ENCODE results near the gene PLS3. TPM values are rescaled to one million over a fixed set of nuclear protein-coding genes. Genes with fewer than 3 reads are reported as not detected.

Gene PLS3
- polyA plus RNA-seq, 1 experiment: 354 TPM

- CTCF ChIA-PET: interaction anchor here (0.6 to 1.1 kb wide), 3 partner anchors 8 to 272 kb away, joined by 3 to 4 read pairs (median 3); no protein-coding TSS in a partner anchor
- TF ChIP-seq CTCF (IDR thresholded peaks at IDR 0.05; ENCODE audit: low read depth, low read length): no peak
- no peak overlapping the region for H3K4me3 ChIP-seq (ENCODE audit: low read depth, low read length)
- POLR2A ChIA-PET: no interaction called here
- no peaks in the 10 kb centered on the region for H3K27me3 ChIP-seq (ENCODE audit: control insufficient read depth, insufficient read depth, low read length)
- H3K9me3 ChIP-seq (ENCODE audit: control insufficient read depth, insufficient read depth, low read length): no peaks in the 10 kb centered on the region
- no peak overlapping the region for H3K27ac ChIP-seq (ENCODE audit: low read depth, low read length)
- no peak for DNase-seq (ENCODE audit: low read depth, low spot score)
These were observed 41.3 kb downstream of the PLS3 start for GRCh38 chrX:115602308-115602707.

GRCh38 chrX:115602729-115603389 lies 41.9 kb downstream of the PLS3 start:
- ChIA-PET POLR2A (no interaction called here), CTCF (interaction anchor here (0.9 to 1.1 kb wide), 2 partner anchors 9 to 273 kb away, joined by 3 to 4 read pairs; no protein-coding TSS in a partner anchor)
- H3K4me3 ChIP-seq (ENCODE audit: low read depth, low read length): no peak overlapping the region
- no peaks in the 10 kb centered on the region for H3K27me3 ChIP-seq (ENCODE audit: control insufficient read depth, insufficient read depth, low read length)
- no peak for DNase-seq (ENCODE audit: low read depth, low spot score)
- H3K9me3 ChIP-seq (ENCODE audit: control insufficient read depth, insufficient read depth, low read length): no peaks in the 10 kb centered on the region
- TF ChIP-seq CTCF (IDR thresholded peaks at IDR 0.05; ENCODE audit: low read depth, low read length): no peak
- no peak overlapping the region for H3K27ac ChIP-seq (ENCODE audit: low read depth, low read length)

GRCh38 chrX:115603534-115604074 lies 42.6 kb downstream of the PLS3 start:
- no peak for TF ChIP-seq CTCF (IDR thresholded peaks at IDR 0.05; ENCODE audit: low read depth, low read length)
- CTCF ChIA-PET: interaction anchor here (1.1 kb wide), 1 partner anchor 10 kb away, joined by 4 read pairs; no protein-coding TSS in a partner anchor
- DNase-seq (ENCODE audit: low read depth, low spot score): no peak
- Histone ChIP-seq H3K9me3 (ENCODE audit: control insufficient read depth, insufficient read depth, low read length) (no peaks in the 10 kb centered on the region), H3K27me3 (ENCODE audit: control insufficient read depth, insufficient read depth, low read length) (no peaks in the 10 kb centered on the region), H3K27ac (ENCODE audit: low read depth, low read length) (no peak overlapping the region), H3K4me3 (ENCODE audit: low read depth, low read length) (no peak overlapping the region)
- POLR2A ChIA-PET: no interaction called here

GRCh38 chrX:115606861-115607260 lies 45.9 kb downstream of the PLS3 start:
- no peak for TF ChIP-seq CTCF (IDR thresholded peaks at IDR 0.05; ENCODE audit: low read depth, low read length)
- peak overlapping the region; percentile 11 for H3K27ac ChIP-seq (ENCODE audit: low read depth, low read length)
- H3K9me3 ChIP-seq (ENCODE audit: control insufficient read depth, insufficient read depth, low read length): no peaks in the 10 kb centered on the region
- no peaks in the 10 kb centered on the region for H3K27me3 ChIP-seq (ENCODE audit: control insufficient read depth, insufficient read depth, low read length)
- H3K4me3 ChIP-seq (ENCODE audit: low read depth, low read length): no peak overlapping the region
- CTCF ChIA-PET: no interaction called here
- POLR2A ChIA-PET: interaction anchor here (1.0 kb wide), 1 partner anchor 8 kb away, joined by 3 read pairs; no protein-coding TSS in a partner anchor
- no peak for DNase-seq (ENCODE audit: low read depth, low spot score)

- H3K27me3 ChIP-seq (ENCODE audit: control insufficient read depth, insufficient read depth, low read length): no peaks in the 10 kb centered on the region
- H3K27ac ChIP-seq (ENCODE audit: low read depth, low read length): no peak overlapping the region
- TF ChIP-seq CTCF (IDR thresholded peaks at IDR 0.05; ENCODE audit: low read depth, low read length): no peak
- no peaks in the 10 kb centered on the region for H3K9me3 ChIP-seq (ENCODE audit: control insufficient read depth, insufficient read depth, low read length)
- ChIA-PET CTCF (interaction anchor here (1.2 kb wide), 1 partner anchor 33 kb away, joined by 3 read pairs; no protein-coding TSS in a partner anchor), POLR2A (no interaction called here)
- DNase-seq (ENCODE audit: low read depth, low spot score): no peak
- no peak overlapping the region for H3K4me3 ChIP-seq (ENCODE audit: low read depth, low read length)
These were observed 48.6 kb downstream of the PLS3 start for GRCh38 chrX:115609621-115610020.

Data from AG04450 (cell line).